Hindlimb muscle (tissue), 1 donor: ENCODE data around the gene CHPF2. TPM values are rescaled to one million over a fixed set of nuclear protein-coding genes. Genes with fewer than 3 reads are reported as not detected.

Experiments used
- DNase-seq: peaks from one replicate; pipeline ENCODE4 v3.0.0-alpha.2; 2013
- polyA plus RNA-seq: library from polyadenylated mRNA; unstranded; fragments of 120-200 nt; gene quantifications from one replicate; pipeline ENCODE4 v1.2.1, GENCODE V29; 2013; ENCODE audit not compliant: insufficient read length

Gene CHPF2
- polyA plus RNA-seq, 1 donor: 22.2 TPM

DNA sequence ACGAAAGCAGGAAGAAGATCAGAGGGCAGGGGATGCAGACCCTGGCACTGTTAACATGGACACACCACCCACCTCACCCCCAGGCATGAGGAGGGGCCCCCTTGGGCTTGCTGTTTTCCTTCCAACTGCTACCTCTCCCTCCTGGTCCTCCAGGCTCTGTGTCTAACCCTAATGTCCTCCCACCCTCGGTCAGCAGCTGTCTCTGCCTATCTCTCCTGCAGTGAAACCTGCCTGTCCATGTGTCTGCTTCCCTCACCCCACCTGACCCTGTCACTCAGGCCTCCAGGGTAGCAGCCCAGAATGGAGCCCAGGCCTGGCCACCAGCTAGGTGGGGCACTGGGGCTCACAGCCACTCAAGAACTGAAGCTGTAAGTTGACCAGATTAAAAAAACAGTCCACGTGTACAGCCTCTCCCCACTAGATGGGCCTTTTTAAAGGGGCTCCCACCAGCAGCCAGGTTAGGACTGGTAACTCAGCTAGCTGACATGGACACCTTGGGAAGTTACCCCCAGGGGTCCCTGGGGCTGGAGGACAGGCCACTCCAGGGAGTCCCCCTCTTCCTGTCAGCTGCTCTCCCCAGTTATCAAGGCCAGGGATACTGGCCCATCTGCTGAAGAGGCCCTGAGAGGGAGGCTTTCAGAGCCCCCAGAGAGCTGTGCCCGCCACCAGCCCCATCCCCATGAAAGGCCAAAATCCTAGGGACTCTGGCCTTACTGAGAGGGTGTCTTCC is 14.7 kb downstream of the CHPF2 start:
- no peak for DNase-seq

DNA sequence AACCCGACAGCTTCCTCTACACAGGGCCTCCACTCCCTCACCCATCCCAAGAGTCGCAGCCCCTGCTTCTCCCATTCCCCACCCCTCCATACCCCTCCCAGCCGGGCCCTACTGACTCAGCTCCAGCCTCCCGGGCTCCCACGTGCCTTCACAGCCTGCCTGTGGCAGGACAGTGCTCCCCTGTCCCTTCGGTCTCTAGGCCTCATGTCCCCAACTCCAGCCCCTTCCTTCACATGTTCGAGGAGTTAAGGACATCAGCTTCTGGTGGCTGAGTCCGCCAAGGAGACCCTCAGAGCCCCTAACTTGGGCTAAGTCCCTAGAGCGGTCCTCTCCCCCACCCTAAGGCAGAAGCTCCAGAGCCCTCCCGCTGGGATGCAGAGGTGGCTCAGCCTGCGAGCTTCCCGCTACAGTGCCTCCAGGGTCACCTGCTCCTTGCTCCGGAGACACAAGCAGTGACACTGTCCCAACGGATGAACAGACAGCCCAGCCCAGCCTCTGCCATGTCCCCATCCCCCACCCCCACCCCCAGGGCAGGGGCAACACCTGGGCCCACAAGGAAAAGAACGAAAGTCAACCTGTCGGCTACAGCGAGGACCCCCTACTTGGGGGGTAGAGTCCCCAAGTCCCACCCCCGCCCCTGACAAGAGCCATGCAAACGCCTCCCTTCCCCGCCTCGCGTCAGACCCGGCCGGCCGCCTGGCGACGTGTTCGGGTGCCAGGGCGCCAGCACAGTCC is 15.5 kb downstream of the CHPF2 start:
- no peak for DNase-seq

DNA sequence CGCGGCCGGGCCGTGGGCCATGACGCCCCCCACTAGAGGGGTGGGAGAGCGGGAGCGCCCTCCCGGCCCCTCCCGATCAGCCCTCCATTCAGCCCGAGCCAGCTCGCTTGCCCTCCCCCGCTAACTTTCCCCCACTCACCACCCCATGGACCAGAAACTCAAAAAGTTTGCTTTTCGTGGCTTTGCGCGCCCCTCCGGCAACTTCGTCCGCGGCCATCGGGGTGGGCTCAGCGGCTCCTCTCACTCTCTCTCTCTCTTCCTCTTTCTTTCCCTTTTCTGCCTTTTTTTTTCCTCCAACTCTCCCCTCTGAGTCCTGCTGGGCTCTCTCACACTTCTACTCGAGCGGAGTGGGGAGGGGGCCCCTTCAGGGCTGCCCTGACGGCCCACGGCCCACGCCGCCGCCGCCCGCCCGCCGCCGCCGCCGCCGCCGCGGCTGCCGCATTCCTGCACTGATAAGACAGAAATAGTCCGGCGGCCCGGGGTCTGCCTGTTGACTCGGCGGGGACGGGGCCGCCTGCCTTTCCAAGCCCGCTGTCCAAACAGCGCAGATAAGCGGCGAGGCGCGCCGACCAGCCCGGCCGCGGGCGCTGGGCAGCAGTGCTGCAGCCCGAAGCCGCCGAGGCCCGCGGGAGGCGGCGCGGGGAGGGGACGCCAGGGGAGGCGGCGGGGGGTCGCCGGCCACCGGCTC is 16.2 kb downstream of the CHPF2 start, which contains the start of gene SMARCD3:
Gene SMARCD3, minus strand, starts transcription at position 349 of the 688 bp plus-strand sequence. Its CDS starts 132 bp downstream, at position 217.
- DNase-seq: peak; percentile 82

DNA sequence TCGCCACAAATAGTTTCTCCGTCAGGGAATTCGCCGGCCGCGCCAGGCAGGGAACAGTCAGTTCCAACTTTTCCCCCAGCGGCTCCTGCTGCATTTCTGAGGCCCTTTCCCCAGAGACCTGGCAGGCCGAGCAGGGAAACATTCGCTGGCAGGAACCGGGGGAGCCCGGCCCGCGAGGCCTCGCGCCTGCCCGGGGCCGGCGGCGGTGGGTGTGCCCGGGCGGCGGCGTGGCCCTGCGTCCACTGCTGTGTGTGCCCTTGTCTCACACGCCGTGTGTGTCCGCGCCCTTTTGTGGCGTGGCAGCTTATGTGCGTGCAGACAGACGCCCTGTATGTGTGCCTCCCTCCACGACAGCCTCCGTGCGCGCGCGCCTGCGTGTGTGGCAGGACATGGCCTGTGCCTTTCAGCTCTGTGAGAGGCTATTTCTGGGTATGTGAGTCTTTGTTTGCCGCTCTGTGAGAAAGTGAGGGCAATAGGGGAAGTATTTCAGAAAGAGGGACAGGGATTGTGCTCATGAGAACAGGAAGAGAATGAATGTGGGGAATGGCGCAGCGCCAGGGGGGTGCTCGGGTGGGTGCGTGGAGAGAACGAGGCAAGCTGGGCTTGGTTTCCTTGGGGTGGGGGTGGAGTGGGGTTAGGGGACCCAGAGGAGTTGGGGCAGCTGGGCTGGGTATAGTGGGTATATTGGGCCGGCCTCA is 16.9 kb downstream of the CHPF2 start:
- no peak for DNase-seq

DNA sequence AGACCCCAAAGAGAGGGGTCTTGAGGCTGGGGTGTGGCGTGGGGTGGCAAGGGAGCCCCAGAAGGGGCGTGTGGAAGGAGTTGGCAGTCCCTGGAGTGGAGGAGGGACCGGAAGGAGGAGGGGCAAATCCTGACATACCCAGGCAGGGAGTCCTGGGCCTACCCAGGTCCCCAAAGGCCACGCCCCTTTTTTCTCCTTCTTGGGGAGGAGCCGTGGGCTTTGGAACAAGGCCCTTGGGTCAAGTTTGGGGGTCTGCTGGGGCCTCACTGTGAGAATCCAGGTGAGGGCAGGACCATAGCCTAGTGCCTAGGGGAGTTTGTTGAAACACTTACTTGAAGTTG is 17.4 kb downstream of the CHPF2 start:
- no peak for DNase-seq

DNA sequence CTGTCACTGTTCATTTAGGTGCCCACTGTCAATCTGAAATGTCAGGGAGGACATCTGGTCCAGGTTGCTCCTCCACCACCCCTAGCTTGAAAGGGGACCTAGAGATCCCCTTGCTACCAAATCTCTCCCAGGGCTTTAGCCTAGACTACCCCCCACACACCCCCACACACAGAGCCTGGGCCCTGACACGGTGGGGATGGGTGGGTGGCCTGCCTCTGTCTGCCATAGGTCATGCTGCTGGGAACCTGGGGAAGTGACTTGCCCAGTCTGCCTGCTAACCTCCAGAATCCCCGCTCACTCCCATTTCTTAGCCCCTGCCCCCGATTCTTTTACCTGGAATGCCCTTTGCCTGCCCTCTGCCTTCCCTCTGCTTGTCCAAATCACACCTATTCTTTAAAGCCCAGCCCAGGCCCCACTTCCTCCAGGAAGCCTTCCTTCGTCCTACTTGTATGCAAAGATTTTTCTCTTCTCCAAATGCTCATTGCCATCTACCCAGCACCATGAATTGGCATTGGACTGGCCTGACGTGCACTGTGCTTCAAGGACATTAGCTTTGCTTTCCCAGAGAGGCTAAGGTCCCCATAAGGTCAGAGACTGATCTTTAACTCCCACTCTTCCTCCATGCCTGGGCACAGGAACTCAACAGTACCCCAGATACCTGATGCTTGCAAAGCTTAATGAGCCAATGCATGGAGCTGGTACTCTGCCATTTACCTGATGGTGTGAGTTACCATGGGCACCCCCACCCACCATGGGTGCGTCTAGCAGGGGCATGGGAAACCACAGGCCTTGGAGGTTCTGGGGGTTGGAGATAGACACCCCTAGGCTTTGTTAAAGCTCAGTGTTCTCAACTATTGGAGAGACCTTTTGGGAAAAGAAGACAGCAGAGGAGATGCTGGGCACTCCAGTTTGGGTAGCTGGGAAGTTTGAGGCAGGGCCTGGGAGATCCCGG is 18.2 kb downstream of the CHPF2 start:
- no peak for DNase-seq

DNA sequence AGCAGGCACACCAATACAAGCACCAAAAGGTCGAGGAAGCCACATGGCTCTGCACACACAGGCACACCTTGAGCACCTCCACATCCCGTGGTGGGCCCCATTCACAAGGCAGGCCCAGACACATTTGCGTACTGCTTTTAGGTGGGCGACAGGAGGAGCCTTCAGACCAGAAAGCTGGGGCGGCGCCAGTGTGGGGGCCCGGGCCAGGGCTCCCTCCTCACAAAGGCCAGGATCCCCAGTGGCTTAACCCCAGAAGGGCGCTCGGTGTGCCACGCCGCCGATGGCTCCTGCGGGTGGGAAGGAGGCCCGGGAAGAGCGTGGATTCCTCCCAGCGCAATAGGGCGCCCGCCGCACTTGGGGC is 19.0 kb downstream of the CHPF2 start:
- DNase-seq: no peak

DNA sequence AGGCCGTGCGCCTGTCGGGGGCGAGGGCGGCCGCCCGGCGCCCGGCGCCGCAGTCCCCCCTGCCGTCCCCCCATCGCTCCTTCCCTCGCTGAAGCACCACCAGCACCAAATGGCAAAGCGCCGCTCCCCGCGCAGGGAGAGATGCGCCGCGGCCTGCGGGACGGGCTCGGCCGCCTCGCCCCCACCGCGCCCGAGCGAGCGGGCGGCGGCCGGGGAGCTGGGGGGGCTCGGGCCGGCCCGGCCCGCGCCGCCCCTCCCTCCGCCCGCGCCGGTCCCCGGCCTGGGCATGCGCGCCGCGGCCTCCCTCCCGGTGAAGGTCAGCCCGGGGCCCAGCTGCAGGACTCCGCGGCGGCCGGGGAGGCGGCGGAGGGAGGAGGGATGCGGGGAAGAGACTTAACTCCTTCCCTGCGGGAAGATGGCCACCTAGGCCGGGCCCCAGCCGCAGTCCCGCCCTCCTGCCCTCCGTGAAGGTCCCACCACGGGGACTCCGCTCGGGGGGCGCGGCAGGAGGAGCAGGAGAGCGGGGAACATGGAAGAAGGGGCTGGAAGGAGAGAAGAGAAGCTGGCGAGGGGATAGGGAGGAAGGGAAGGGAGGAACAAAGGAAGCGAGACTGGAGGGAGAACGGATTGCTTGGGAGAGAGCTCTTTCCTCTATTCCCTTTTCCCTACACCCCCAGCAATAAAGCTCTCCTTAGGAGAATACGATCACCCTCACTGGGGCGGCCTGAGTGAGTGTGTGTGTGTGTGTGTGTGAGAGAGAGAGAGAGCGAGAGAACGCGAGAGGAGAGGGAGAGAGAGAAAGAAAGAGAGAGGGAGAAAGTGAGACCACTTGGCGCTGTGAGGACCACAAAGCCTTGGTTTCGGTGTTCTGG is 19.6 kb downstream of the CHPF2 start:
- DNase-seq: peak; percentile 90

DNA sequence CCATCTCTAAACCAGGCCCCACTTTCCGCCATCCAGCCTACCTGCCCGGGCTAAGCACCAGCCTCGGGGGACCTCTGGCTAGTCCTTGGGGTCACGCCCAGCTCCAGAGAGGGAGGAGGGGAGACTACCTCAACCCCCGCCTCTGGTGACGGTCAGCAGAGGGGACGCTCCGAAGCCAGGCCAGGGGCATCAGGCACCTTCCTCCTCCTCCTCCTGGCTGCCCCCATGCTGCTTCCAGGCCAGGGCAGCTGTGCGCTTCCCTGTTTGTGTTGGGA is 20.2 kb downstream of the CHPF2 start:
- DNase-seq: no peak

DNA sequence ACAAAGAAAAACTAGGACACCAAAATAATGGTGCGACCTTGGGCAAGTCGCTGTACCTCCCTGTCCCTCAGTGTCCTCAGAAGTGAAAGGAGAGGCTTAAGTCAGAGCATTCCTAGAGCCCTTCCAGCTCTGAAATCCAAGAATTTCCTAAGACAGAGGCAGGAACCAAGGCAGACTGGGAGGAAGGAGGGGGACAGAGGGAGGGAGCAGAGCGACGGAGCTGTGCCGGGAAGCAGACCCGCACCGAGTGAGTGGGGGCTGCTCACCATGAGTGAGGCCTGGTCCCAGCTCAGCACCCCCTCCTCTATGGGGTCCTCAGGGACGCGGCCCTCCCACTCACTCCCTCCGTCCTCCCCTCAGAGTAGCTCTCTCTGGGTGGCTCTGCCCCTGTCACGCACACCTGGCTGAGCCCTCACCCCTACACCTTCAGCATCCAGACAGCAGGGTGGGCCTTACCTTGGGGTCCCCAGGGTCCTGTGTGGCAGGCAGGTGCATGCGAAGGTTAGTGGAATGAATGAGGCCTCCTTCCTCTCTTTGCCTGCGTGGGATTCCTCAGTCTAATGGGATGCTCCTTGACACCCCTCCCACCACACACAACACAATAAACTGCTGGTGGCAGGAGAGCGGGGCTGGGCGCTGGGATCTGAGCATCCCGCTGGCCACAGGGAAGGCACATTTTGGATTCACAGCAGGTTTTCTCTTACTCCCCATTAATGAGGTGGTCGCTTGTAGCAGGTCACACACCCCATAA is 20.9 kb downstream of the CHPF2 start:
- no peak for DNase-seq

DNA sequence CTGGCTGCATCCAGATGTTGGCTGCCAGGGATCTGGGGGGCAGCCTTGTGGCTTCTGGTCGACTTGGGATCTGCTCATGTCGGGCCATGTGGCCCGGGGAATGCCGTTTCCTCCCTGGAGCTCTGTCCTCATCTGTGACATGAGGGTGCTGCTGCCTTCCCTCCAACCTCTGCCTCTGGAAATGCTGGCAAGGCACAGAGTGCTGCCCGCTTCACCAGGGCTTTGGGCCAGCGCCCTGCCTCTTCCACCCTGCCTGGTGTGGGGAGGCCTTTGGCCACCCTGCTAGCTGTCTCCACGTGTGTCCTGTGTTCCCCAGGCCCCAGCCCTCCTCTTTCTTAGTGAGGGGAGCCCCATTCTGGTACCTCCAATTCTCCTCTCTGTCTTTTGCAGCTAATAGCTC is 22.0 kb downstream of the CHPF2 start:
- no peak for DNase-seq

DNA sequence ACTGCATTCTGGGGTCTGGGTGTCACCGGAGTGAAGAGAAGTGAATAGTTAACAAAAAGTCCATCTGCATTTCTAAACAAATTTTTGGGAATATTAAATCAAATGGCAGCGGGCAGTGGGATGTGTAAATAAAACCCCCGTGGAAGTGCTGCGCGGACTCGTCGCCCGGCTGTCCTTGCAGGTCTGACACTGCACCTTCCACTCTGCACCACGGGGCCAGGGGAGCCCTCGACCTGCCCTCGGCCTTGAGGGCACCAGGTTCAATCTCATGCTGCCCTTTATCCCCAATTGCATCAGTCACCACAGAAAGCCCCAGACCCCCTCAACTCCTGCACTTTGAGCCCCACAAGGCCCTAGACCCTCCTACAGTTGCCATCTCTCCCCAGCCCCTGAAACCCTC is 22.6 kb downstream of the CHPF2 start:
- DNase-seq: no peak

DNA sequence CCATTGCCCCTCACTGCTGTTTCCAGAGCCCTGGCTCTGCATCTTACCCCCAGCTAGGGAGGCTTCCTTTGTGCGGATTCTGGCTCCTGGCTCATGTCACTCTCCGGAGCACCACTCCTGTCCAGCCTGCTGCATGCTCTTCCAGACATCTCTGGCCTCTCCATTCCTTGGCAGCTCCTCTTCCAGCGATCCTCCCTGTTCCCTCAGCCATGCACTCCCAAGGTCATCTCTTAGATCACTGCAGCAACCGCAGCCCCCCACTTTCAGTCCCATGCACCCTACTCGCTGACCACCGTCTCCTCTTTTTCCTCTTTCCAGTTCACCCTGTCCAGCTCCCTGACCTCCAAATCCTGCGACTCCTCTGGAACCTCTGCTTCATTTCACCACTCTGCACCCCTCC is 23.1 kb downstream of the CHPF2 start:
- DNase-seq: no peak

DNA sequence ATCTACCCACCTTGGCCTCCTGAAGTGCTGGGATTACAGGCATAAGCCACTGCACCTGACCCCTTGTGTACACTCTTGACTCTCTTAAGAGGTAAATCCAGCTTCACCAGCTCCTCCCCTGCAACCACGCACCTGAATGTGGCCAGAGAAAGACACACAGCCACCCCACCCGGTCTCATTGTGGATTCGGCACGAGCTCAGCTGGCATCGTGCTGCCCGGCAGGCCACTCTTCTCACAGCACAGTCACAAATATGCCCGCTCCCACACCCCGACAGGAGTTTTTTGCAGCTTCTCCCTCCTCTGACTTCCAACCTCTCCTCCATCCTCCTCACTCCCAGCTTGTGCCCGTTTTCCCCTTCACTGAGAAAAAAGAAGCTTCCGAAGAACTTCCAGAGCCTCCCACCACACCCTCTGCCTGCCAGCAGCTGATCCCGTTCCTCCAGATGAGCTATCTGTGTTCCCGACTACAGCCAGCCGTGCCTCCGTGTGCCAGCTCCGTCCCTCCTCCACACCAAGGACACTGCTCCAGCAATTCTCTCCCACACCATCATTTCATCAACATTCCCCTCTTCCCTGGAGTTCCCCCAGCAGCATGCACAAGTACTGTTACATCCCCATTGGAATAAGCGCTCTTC is 24.2 kb downstream of the CHPF2 start:
- DNase-seq: no peak

DNA sequence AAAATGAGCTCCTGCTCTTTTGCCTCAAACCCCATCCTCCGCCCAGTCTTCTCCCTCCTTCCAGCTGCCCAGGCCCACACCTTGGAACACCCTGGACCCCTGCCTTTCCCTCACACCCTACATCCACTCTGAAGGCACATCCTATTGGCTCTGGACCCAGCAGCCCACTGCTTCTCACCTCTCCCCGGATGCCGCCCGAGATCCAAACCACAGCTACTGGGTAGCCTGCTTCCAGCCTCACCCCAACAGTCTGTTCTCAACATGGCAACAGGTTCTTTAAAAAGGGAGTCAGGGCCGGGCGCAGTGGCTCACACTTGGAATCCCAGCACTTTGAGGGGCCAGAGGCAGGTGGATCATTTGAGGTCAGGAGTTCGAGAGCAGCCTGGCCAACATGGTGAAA is 25.7 kb downstream of the CHPF2 start:
- no peak for DNase-seq

DNA sequence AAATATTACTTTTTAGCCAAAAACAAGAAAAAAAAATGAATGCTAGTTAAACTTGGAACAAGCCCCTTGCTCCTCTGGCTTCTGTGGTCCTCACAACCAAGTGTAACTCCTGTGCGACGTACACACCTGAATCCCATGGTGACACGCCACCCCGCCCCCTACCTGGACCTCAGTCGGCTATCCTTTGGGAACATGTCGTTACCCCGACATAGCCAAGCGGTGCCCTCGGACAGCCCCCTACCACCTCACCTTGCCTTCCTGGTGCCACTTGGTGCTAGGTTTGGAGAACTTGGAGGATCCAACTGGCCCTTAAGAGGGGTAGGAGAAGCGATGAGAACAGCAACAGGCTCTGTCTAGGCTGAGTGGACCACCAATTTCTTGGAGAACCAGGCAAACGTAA is 28.2 kb downstream of the CHPF2 start:
- DNase-seq: no peak

DNA sequence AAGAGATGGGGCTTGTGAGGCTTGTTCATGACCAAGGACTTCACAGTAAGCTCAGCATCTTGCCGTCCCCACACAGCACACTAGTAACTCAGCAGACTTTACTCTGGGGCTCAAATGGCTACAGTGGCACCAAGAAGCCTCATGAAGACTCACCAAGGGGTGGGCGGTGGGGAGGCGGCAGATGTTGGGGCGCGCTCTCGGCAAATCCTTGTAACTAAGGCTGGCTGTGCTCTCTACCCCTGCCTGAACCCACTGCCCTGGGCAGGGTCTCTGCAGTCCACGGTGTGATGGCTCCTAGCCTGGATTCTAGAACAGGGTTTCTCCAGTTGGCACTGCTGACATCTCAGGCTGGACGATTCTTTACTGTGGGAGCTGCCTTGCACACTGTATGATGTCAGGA is 28.6 kb downstream of the CHPF2 start:
- DNase-seq: no peak

DNA sequence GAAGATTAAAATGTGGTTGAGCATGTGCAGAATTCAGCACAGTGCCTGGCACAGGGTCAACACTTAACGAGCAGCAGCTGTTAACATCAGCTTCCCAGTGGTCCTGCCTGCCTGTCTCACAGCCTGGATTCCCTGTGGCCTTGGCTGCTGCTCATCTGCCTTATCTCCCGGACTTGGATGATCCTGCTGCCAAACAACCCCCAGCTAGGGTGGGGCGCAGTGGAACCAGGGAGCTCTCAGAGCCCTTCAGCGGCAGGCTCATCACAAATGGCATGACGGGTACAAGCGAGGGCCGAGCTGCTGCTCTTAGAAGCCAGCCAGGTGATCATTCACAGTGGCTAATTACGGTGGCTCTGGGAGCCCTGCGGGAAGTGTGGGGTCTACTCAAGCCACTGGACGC is 29.2 kb downstream of the CHPF2 start:
- DNase-seq: no peak

DNA sequence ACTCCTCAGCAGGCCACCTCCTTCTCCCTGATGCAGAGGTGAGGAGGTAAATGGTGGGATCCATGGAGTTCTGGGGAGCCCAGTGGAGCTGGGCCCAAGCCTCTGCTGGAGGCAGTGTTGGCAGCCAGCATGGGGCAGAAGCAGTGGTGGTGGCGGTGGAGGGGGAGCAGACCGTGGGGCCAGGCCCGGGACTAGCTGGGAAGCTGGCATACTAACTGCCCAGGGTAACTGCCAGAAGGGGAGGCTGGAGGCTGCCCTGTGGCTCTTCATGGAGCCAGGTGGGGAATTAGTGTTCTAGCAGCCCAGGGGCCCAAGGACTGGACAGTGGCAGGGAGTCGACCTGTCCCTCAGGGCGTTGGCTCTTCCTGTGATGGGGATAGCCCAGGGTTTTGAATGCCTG is 32.3 kb downstream of the CHPF2 start:
- DNase-seq: no peak

DNA sequence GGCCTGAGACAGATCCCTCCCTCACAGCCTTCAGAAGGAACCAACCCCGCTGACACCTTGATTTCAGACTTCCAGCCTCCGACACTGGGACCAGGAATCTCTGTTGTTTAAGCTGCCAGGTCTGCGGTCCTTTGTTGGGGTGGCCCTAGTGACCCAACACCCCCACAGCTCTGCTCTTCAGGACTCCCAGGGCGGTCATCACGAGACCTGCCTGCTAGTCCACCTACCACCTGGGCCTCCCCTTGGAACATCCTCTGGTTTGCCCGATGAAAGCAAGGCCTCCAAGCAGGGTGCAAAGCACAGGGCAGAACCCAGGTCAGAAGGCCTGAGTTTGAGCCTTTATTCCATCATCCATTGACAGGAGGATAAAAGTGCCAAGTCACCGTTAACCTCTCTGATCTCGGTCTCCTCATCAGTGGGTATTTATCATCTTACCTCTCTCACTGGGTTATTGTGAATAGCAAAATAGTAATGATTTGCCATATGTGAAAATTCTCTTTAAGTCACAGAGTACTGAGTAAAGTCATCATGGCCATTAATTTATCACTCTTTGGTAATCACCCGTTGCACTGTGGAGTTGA is 33.2 kb downstream of the CHPF2 start:
- no peak for DNase-seq
